H1 (cell line): Measurements from ENCODE around the gene GALK1. TPM values are rescaled to one million over a fixed set of nuclear protein-coding genes. Genes with fewer than 3 reads are reported as not detected.

Experiments
- CTCF ChIA-PET: fragments of 300-600 bp; sonication (Branson Sonifier 250); formaldehyde crosslinking; loops from one replicate; lab custom pipeline; 2021; ENCODE audit not compliant: partially characterized antibody; lab: Charles Lee
- POLR2A ChIA-PET: fragments of 300-600 bp; sonication (Branson Sonifier 250); formaldehyde crosslinking; loops from one replicate; lab custom pipeline; 2021; ENCODE audit warnings: inconsistent platforms; ENCODE audit not compliant: partially characterized antibody; lab: Charles Lee
- DNase-seq, 2 experiments: peaks; one replicate each; pipeline versions ENCODE4 v3.0.0 to v3.0.0-alpha.2; 2010 to 2022; ENCODE audit warnings: low spot score in 2 of 2, low read depth in 1 of 2, mixed read lengths in 1 of 2
- FAIRE-seq: peaks from 2 replicates; lab custom pipeline; 2011; peaks lifted over from hg19 to GRCh38; lab: Jason Lieb, UNC
- H2AFZ ChIP-seq: 2 replicates; pipeline ENCODE4 v1.8.1; 2012; ENCODE audit warnings: low read length, inconsistent platforms
- H2AK5ac ChIP-seq: 2 replicates; pipeline ENCODE4 v1.6.1; 2013; ENCODE audit warnings: low read depth, low read length
- H2BK120ac ChIP-seq: replicated peaks from 2 replicates; pipeline ENCODE3; 2013; ENCODE audit warnings: low read depth, low read length, inconsistent platforms
- H2BK12ac ChIP-seq: 2 replicates; pipeline ENCODE4 v1.6.1; 2013; ENCODE audit warnings: low read depth, low read length
- H2BK15ac ChIP-seq: 2 replicates; pipeline ENCODE4 v1.6.1; 2013; ENCODE audit warnings: low read length
- H2BK20ac ChIP-seq: 2 replicates; pipeline ENCODE4 v1.6.1; 2013; ENCODE audit warnings: low read length
- H2BK5ac ChIP-seq: 2 replicates; pipeline ENCODE4 v1.6.1; 2013; ENCODE audit warnings: low read depth, low read length
- H3K14ac ChIP-seq: 2 replicates; pipeline ENCODE4 v1.6.1; 2013; ENCODE audit warnings: inconsistent platforms; ENCODE audit not compliant: insufficient read length
- H3K18ac ChIP-seq: 2 replicates; pipeline ENCODE4 v1.6.1; 2013; ENCODE audit warnings: low read length; ENCODE audit errors: extremely low read depth
- H3K23ac ChIP-seq: 2 replicates; pipeline ENCODE4 v1.6.1; 2013; ENCODE audit warnings: inconsistent platforms; ENCODE audit not compliant: insufficient read length
- H3K23me2 ChIP-seq: 2 replicates; pipeline ENCODE4 v1.6.1; 2013; ENCODE audit warnings: low read depth, low read length
- H3K27ac ChIP-seq: 2 replicates; pipeline ENCODE4 v1.6.1; 2011; ENCODE audit warnings: low read depth, low read length, inconsistent platforms
- H3K27me3 ChIP-seq, 4 experiments: replicated peaks in 1 of 4; 1 replicate in 1 of 4; 2 replicates in 3 of 4; pipeline versions ENCODE4 v1.6.1 to v1.8.1; 2011 to 2013; ENCODE audit warnings: low read length in 3 of 4, mild to moderate bottlenecking in 3 of 4, inconsistent platforms in 2 of 4, mixed read lengths in 2 of 4, moderate library complexity in 1 of 4; ENCODE audit not compliant: control insufficient read depth in 3 of 4, insufficient read depth in 3 of 4; ENCODE audit errors: extremely low read depth in 1 of 4
- H3K36me3 ChIP-seq, 4 experiments: 2 replicates each; pipeline versions ENCODE4 v1.6.1 to v1.8.1; 2011 to 2013; ENCODE audit warnings: mild to moderate bottlenecking in 4 of 4, low read length in 3 of 4, moderate library complexity in 2 of 4, control low read depth in 1 of 4, inconsistent platforms in 1 of 4; ENCODE audit not compliant: insufficient read depth in 4 of 4, control insufficient read depth in 2 of 4
- H3K4ac ChIP-seq: replicated peaks from 2 replicates; pipeline ENCODE3; 2013; ENCODE audit warnings: low read length, low read depth, mixed read lengths, inconsistent platforms; ENCODE audit not compliant: insufficient read length
- H3K4me1 ChIP-seq, 4 experiments: replicated peaks in 1 of 4; 1 replicate in 1 of 4; 2 replicates in 3 of 4; pipeline versions ENCODE4 v1.6.1 to v1.8.1; 2011 to 2013; ENCODE audit warnings: low read length in 3 of 4, inconsistent platforms in 2 of 4, mixed read lengths in 1 of 4; ENCODE audit not compliant: insufficient read depth in 4 of 4, control insufficient read depth in 3 of 4
- H3K4me2 ChIP-seq, 2 experiments: 2 replicates each; pipeline versions ENCODE4 v1.6.1 to v1.8.1; 2011 to 2013; ENCODE audit warnings: low read depth in 2 of 2, low read length in 2 of 2, control low read depth in 1 of 2, inconsistent platforms in 1 of 2, mild to moderate bottlenecking in 1 of 2; ENCODE audit not compliant: insufficient read depth in 1 of 2
- H3K4me3 ChIP-seq, 4 experiments: fragments of 200-600, 300-600 bp in 1 of 4; sonication (generic), shearing (Covaris generic), sonication (Bioruptor Twin) in 1 of 4; 2 replicates each; pipeline versions ENCODE4 v1.5.1 to v1.8.1; 2011 to 2016; ENCODE audit warnings: low read length in 4 of 4, low read depth in 3 of 4, control low read depth in 2 of 4, inconsistent platforms in 2 of 4, mild to moderate bottlenecking in 2 of 4, mixed read lengths in 1 of 4, moderate library complexity in 1 of 4; ENCODE audit not compliant: insufficient read depth in 2 of 4; ENCODE audit errors: extremely low read depth in 1 of 4
- H3K56ac ChIP-seq: replicated peaks from 2 replicates; pipeline ENCODE3; 2013; ENCODE audit warnings: low read depth, mild to moderate bottlenecking, mixed read lengths, low read length, inconsistent platforms; ENCODE audit not compliant: insufficient read length
- H3K79me1 ChIP-seq: 2 replicates; pipeline ENCODE4 v1.6.1; 2013; ENCODE audit warnings: low read depth, low read length, control low read depth
- H3K79me2 ChIP-seq, 2 experiments: 2 replicates each; pipeline versions ENCODE4 v1.6.1 to v1.8.1; 2012 to 2013; ENCODE audit warnings: low read length in 2 of 2, mild to moderate bottlenecking in 2 of 2, inconsistent platforms in 1 of 2; ENCODE audit not compliant: insufficient read depth in 2 of 2, control insufficient read depth in 1 of 2
- H3K9ac ChIP-seq, 4 experiments: replicated peaks in 1 of 4; 1 replicate in 1 of 4; 2 replicates in 3 of 4; pipeline versions ENCODE4 v1.6.1 to v1.8.1; 2011 to 2013; ENCODE audit warnings: low read depth in 3 of 4, low read length in 3 of 4, control low read depth in 2 of 4, mild to moderate bottlenecking in 2 of 4, moderate library complexity in 2 of 4, inconsistent platforms in 1 of 4; ENCODE audit errors: extremely low read depth in 1 of 4
- H3K9me3 ChIP-seq, 2 experiments: 2 replicates each; pipeline versions ENCODE4 v1.6.1 to v1.8.1; 2012 to 2013; ENCODE audit warnings: mild to moderate bottlenecking in 2 of 2, moderate library complexity in 2 of 2, control low read depth in 1 of 2, inconsistent platforms in 1 of 2, low read depth in 1 of 2, low read length in 1 of 2, mixed read lengths in 1 of 2; ENCODE audit not compliant: insufficient read depth in 2 of 2
- H4K20me1 ChIP-seq, 2 experiments: replicated peaks in 1 of 2; 2 replicates each; pipeline versions ENCODE3 to v1.8.1; 2011 to 2013; ENCODE audit warnings: inconsistent platforms in 2 of 2, low read length in 2 of 2, mild to moderate bottlenecking in 1 of 2; ENCODE audit not compliant: insufficient read depth in 2 of 2, control insufficient read depth in 1 of 2
- H4K5ac ChIP-seq: 2 replicates; pipeline ENCODE4 v1.6.1; 2013; ENCODE audit warnings: low read length, low read depth, mixed read lengths, inconsistent platforms; ENCODE audit not compliant: insufficient read length
- H4K8ac ChIP-seq: 2 replicates; pipeline ENCODE4 v1.8.0; 2013; ENCODE audit warnings: mild to moderate bottlenecking, moderate library complexity, low read length, inconsistent platforms; ENCODE audit not compliant: insufficient read depth; ENCODE audit errors: extremely low read depth
- H4K91ac ChIP-seq: replicated peaks from 2 replicates; pipeline ENCODE3; 2013; ENCODE audit warnings: low read length, mixed read lengths, inconsistent platforms; ENCODE audit not compliant: insufficient read length
- BACH1 ChIP-seq: IDR thresholded peaks from 2 replicates; pipeline ENCODE4 v1.6.1; 2012; ENCODE audit warnings: low read length, improper control_type of control experiment
- CBX8 ChIP-seq: fragments of 300-800, 300-1000 bp; sonication (generic); IDR thresholded peaks from 2 replicates; pipeline ENCODE4 v1.7.1; 2016; ENCODE audit warnings: low read depth, low read length, borderline replicate concordance
- CHD1 ChIP-seq: IDR thresholded peaks from 2 replicates; pipeline ENCODE4 v1.6.1; 2012; ENCODE audit warnings: low read depth, low read length, improper control_type of control experiment
- CHD2 ChIP-seq: IDR thresholded peaks from 2 replicates; pipeline ENCODE4 v1.6.1; 2012; ENCODE audit warnings: low read length, improper control_type of control experiment
- FOSL1 ChIP-seq: IDR thresholded peaks from 2 replicates; pipeline ENCODE4 v1.6.1; 2011; ENCODE audit warnings: mild to moderate bottlenecking, low read depth, low read length, moderate library complexity; ENCODE audit not compliant: insufficient read depth
- KDM1A ChIP-seq: fragments of 200-600, 300-600 bp; sonication (generic); IDR thresholded peaks from 2 replicates; pipeline ENCODE4 v1.7.1; 2016; ENCODE audit warnings: mild to moderate bottlenecking, low read length, borderline replicate concordance
- POLR2AphosphoS5 ChIP-seq: IDR thresholded peaks from 2 replicates; pipeline ENCODE4 v1.6.1; 2011; ENCODE audit warnings: low read depth, low read length
- RAD21 ChIP-seq, 2 experiments: IDR thresholded peaks in 1 of 2; conservative IDR thresholded peaks in 1 of 2; 2 replicates each; pipeline ENCODE4 v1.6.1; 2011; ENCODE audit warnings: low read depth in 2 of 2, low read length in 2 of 2, improper control_type of control experiment in 1 of 2, inconsistent platforms in 1 of 2, mild to moderate bottlenecking in 1 of 2, moderate library complexity in 1 of 2
- WGBS, 2 experiments: shearing (Covaris generic) in 1 of 2; methylation state at CpG; one replicate each; pipeline versions ENCODE4 v1.1.6 to v1.1.7; 2013 to 2015; ENCODE audit warnings: low lambda C conversion rate in 2 of 2, mixed read lengths in 2 of 2, inconsistent platforms in 1 of 2, low coverage in 1 of 2, missing lambda C conversion rate in 1 of 2; ENCODE audit not compliant: insufficient replicate concordance in 2 of 2, insufficient coverage in 1 of 2, insufficient read length in 1 of 2; ENCODE audit errors: extremely low coverage in 1 of 2, missing lambda C conversion rate in 1 of 2; 5-methylcytosine and 5-hydroxymethylcytosine counted together
- polyA plus RNA-seq, 7 experiments: library from polyadenylated mRNA; depleted of rRNA in 3 of 7; stranded (reverse) in 5 of 7; unstranded in 2 of 7; fragments of >200 nt in 5 of 7; fragments of 200-250 nt in 2 of 7; gene quantifications; 1 replicate in 5 of 7; 2 replicates in 1 of 7; 4 replicates in 1 of 7; pipeline versions ENCODE4 v1.2.1 to v1.2.3, GENCODE V29; 2011 to 2013; ENCODE audit warnings: missing spikeins in 2 of 7, mixed read lengths in 2 of 7
- total RNA-seq: library from RNA; stranded (reverse); fragmentation: NEBNext Ultra II Directional; extraction: Animal tissue kit (Norgen Biotek cat#: 25700); gene quantifications from 2 replicates; pipeline ENCODE4 v1.2.1, GENCODE V29; 2021
- TF ChIP-seq, protein P1 (sequence below), 3 experiments: IDR thresholded peaks; 1 replicate in 2 of 3; 2 replicates in 1 of 3; pipeline versions ENCODE4 v1.5.1 to v1.6.1; 2011; ENCODE audit warnings: low read length in 3 of 3, mild to moderate bottlenecking in 3 of 3, inconsistent platforms in 2 of 3, low read depth in 1 of 3, moderate library complexity in 1 of 3; ENCODE audit not compliant: insufficient read depth in 1 of 3; ENCODE audit errors: control extremely low read depth in 1 of 3

The GALK1 gene
- total and polyA plus RNA-seq, 2 of the 8 experiments (the other 6 are each of a cell fraction or from before 2014, with no cell fraction given): 34.1 to 47.9 TPM

DNA sequence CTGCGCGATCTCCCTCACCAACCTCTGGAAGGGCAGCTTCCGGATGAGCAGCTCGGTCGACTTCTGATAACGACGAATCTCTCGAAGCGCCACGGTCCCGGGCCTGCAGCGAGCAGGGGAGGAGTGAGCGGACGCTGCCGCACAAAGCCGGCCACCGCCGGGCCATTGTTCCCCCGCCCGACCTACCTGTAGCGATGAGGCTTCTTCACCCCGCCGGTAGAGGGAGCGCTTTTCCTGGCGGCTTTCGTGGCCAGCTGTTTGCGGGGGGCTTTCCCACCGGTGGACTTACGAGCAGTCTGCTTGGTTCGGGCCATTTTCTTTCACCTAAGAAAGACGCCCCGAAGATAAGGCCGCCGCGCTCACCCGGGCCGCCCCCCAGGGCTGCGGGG, 13.9 kb upstream of the GALK1 start:
- Histone ChIP-seq H4K8ac (peak overlapping the region; percentile 96), H2BK20ac (no peak overlapping the region), H3K4ac (no peak overlapping the region), H2BK12ac (no peak overlapping the region), H3K4me1 (peaks cover 0 to 7% (median 3%) of the 10 kb centered on the region in 4 experiments; a peak in 6 of 7 replicates), H3K18ac (no peak overlapping the region; the same call in 1 of the 2 replicates), H2BK120ac (no peak overlapping the region), H4K91ac (peak overlapping the region; percentile 18), H2AFZ (no peak overlapping the region), H3K4me2 (peak overlapping the region; percentile 82 to 89), H4K20me1 (peaks cover 10 to 12% of the 10 kb centered on the region in 2 experiments), H3K23ac (no peak overlapping the region), H3K27ac (peak overlapping the region; percentile 92), H3K56ac (no peak overlapping the region), H3K23me2 (no peaks in the 10 kb centered on the region), H2AK5ac (no peak overlapping the region), H2BK15ac (no peak overlapping the region), H2BK5ac (no peak overlapping the region), H3K9ac (peak overlapping the region; percentile 91 to 98 (median 97)), H3K9me3 (no peaks in the 10 kb centered on the region), H4K5ac (no peak overlapping the region), H3K79me1 (no peaks in the 10 kb centered on the region), H3K27me3 (no peaks in the 10 kb centered on the region), H3K36me3 (peaks cover 0 to 29% (median 14%) of the 10 kb centered on the region in 4 experiments; a peak in 5 of 8 replicates), H3K4me3 (peak overlapping the region; percentile 75 to 93 (median 86)), H3K14ac (no peak overlapping the region), H3K79me2 (peaks cover 3 to 28% of the 10 kb centered on the region in 2 experiments; a peak in 3 of 4 replicates)
- FAIRE-seq (no peak), DNase-seq (no peak)
- 2% methylated on average over 21 of the region's 38 CpGs; no CpG with 5 or more reads in 1 of the 2 experiments for WGBS, 2 experiments
- CTCF ChIA-PET: interaction anchor here (1.0 to 21.4 kb wide), 4 partner anchors 11 to 49 kb away, joined by 3 to 359 read pairs (median 17); partner anchors contain the start of gene GALK1
- POLR2A ChIA-PET: interaction anchor here (0.8 to 8.5 kb wide), 19 partner anchors 6 to 234 kb away, joined by 3 to 425 read pairs (median 6); partner anchors contain the start of genes GALK1, ITGB4, MRPL38 and UNK
- TF ChIP-seq CHD2 (0 out of 2 replicates have a peak, but pooled peaks have one; percentile 18), FOSL1 (0 out of 2 replicates have a peak, but pooled peaks have one; percentile 31), CBX8 (no peak), BACH1 (peak; percentile 45; the same call in 1 of the 2 replicates), KDM1A (peak; percentile 9; the same call in 1 of the 2 replicates), POLR2AphosphoS5 (peak; percentile 52; the same call in 1 of the 2 replicates), RAD21 (IDR thresholded peaks at IDR 0.05 in 1 of 2, conservative IDR thresholded peaks at IDR 0.05 in 1 of 2; ENCODE audit: low read depth in 2 of 2, low read length in 2 of 2) (0 out of 4 replicates have a peak, but pooled peaks of 1 of the 2 experiments have one; percentile 6), CHD1 (no peak)
- TF ChIP-seq, protein P1, sequence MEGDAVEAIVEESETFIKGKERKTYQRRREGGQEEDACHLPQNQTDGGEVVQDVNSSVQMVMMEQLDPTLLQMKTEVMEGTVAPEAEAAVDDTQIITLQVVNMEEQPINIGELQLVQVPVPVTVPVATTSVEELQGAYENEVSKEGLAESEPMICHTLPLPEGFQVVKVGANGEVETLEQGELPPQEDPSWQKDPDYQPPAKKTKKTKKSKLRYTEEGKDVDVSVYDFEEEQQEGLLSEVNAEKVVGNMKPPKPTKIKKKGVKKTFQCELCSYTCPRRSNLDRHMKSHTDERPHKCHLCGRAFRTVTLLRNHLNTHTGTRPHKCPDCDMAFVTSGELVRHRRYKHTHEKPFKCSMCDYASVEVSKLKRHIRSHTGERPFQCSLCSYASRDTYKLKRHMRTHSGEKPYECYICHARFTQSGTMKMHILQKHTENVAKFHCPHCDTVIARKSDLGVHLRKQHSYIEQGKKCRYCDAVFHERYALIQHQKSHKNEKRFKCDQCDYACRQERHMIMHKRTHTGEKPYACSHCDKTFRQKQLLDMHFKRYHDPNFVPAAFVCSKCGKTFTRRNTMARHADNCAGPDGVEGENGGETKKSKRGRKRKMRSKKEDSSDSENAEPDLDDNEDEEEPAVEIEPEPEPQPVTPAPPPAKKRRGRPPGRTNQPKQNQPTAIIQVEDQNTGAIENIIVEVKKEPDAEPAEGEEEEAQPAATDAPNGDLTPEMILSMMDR (IDR thresholded peaks at IDR 0.05; ENCODE audit: control extremely low read depth in 1 of 3, insufficient read depth in 1 of 3, low read depth in 1 of 3, low read length in 3 of 3): peak; percentile 63 to 75 (median 66); a peak in 3 of 4 replicates
